Measurements from ENCODE around the gene ERG. TPM values are rescaled to one million over a fixed set of nuclear protein-coding genes. Genes with fewer than 3 reads are reported as not detected.
A peak's percentile ranks its signal among the peaks of the same experiment; 100 is the strongest.

The ERG gene
- polyA plus RNA-seq, 2 of the 4 experiments (the other 2 are of a cell fraction): not detected

- 3% methylated on average over 4 of the region's 4 CpGs for WGBS (ENCODE audit: missing lambda C conversion rate)
- no peaks in the 10 kb centered on the region for H3K9me3 ChIP-seq
- CTCF ChIA-PET: no interaction called here
- ATAC-seq: peak in 1 of 2 experiments; percentile 61; a peak in 2 of 6 replicates
- no peak overlapping the region for H3K4me3 ChIP-seq
- no peak for TF ChIP-seq FOSL2 (IDR thresholded peaks at IDR 0.05)
- peak; percentile 10; the same call in 1 of the 2 replicates for TF ChIP-seq FOSL2 (CRISPR knock-in tag; IDR thresholded peaks at IDR 0.05)
- TF ChIP-seq KDM1A (IDR thresholded peaks at IDR 0.05; ENCODE audit: low read depth): no peak
- POLR2A ChIA-PET: no interaction called here
- peak; percentile 6 to 22 for DNase-seq (ENCODE audit: low read depth in 1 of 2, low spot score in 1 of 2)
- no peak for FAIRE-seq
- H3K4me2 ChIP-seq: peak overlapping the region; percentile 57
- peaks cover 12% of the 10 kb centered on the region for H3K4me1 ChIP-seq
- H3K27ac ChIP-seq: peak overlapping the region; percentile 38 to 67; a peak in 3 of 6 replicates
Observed at GRCh38 chr21:38468989-38469388, 29.3 kb downstream of the ERG start.

GRCh38 chr21:38467911-38468310 lies 30.4 kb downstream of the ERG start:
- WGBS (ENCODE audit: missing lambda C conversion rate): 76% methylated on average over 4 of the region's 4 CpGs
- DNase-seq (ENCODE audit: low read depth in 1 of 2, low spot score in 1 of 2) (no peak), ATAC-seq (no peak), FAIRE-seq (no peak)
- TF ChIP-seq HMGXB4 (CRISPR knock-in tag; IDR thresholded peaks at IDR 0.05; ENCODE audit: borderline replicate concordance) (no peak), BCL3 (IDR thresholded peaks at IDR 0.05) (no peak), POLR2A (IDR thresholded peaks at IDR 0.05; ENCODE audit: low read length) (no peak), ZC3H11A (IDR thresholded peaks at IDR 0.05) (no peak)
- Histone ChIP-seq H3K27ac (no peak overlapping the region), H3K4me2 (no peak overlapping the region), H3K4me1 (peaks cover 12% of the 10 kb centered on the region), H3K4me3 (no peak overlapping the region), H3K9me3 (no peaks in the 10 kb centered on the region)
- ChIA-PET POLR2A (no interaction called here), CTCF (interaction anchor here (0.9 kb wide), 1 partner anchor 43 kb away, joined by 3 read pairs; no protein-coding TSS in a partner anchor)

- DNase-seq (ENCODE audit: low read depth in 1 of 2, low spot score in 1 of 2): no peak
- H3K4me3 ChIP-seq: no peak overlapping the region
- ChIA-PET POLR2A (no interaction called here), CTCF (interaction anchor here (0.9 kb wide), 1 partner anchor 43 kb away, joined by 3 read pairs; no protein-coding TSS in a partner anchor)
- WGBS (ENCODE audit: missing lambda C conversion rate): 90% methylated on average over 4 of the region's 4 CpGs
- H3K4me1 ChIP-seq: peaks cover 12% of the 10 kb centered on the region
- ATAC-seq: no peak
- no peak overlapping the region for H3K27ac ChIP-seq
- H3K4me2 ChIP-seq: no peak overlapping the region
- no peak for TF ChIP-seq POLR2AphosphoS2 (conservative IDR thresholded peaks at IDR 0.05; ENCODE audit: low read length)
- TF ChIP-seq NR3C1 (IDR thresholded peaks at IDR 0.05): no peak
- no peak for TF ChIP-seq MAZ (IDR thresholded peaks at IDR 0.05; ENCODE audit: borderline replicate concordance, low read depth, low read length)
- TF ChIP-seq HOXA7 (CRISPR knock-in tag; IDR thresholded peaks at IDR 0.05): no peak
- TF ChIP-seq USF2 (IDR thresholded peaks at IDR 0.05): no peak
- H3K9me3 ChIP-seq: no peaks in the 10 kb centered on the region
- FAIRE-seq: no peak
Observed at GRCh38 chr21:38467374-38467773, 30.9 kb downstream of the ERG start.

- POLR2A ChIA-PET: no interaction called here
- no peak for FAIRE-seq
Observed at GRCh38 chr21:38460171-38460742, 38.0 kb downstream of the ERG start.

More at GRCh38 chr21:38460171-38460742, 38.0 kb downstream of the ERG start:
- ATAC-seq (no peak), DNase-seq (ENCODE audit: low read depth in 1 of 2, low spot score in 1 of 2) (no peak)
- Histone ChIP-seq H3K4me3 (no peak overlapping the region), H3K4me2 (no peak overlapping the region), H3K27ac (no peak overlapping the region), H3K9me3 (no peaks in the 10 kb centered on the region), H3K4me1 (0 out of 3 replicates have a peak, but pooled peaks cover 2% of the 10 kb centered on the region)
- CTCF ChIA-PET: interaction anchor here (0.6 to 1.3 kb wide), 2 partner anchors 45 to 865 kb away, joined by 3 to 4 read pairs; no protein-coding TSS in a partner anchor
- TF ChIP-seq E2F6 (IDR thresholded peaks at IDR 0.05; ENCODE audit: borderline replicate concordance, low read depth) (no peak), ZNF302 (CRISPR knock-in tag; IDR thresholded peaks at IDR 0.05) (no peak), HEYL (CRISPR knock-in tag; IDR thresholded peaks at IDR 0.05) (no peak), NPAS2 (CRISPR knock-in tag; IDR thresholded peaks at IDR 0.05; ENCODE audit: borderline replicate concordance) (no peak), RARB (CRISPR knock-in tag; IDR thresholded peaks at IDR 0.05) (no peak), EP300 (IDR thresholded peaks at IDR 0.05) (no peak), GATA3 (IDR thresholded peaks at IDR 0.05; ENCODE audit: borderline replicate concordance) (no peak)
- 69% methylated on average over 6 of the region's 6 CpGs for WGBS (ENCODE audit: missing lambda C conversion rate)

Data from A549 (cell line).